Mesenchymal stem cell (in vitro differentiated cells and primary cell): ENCODE measurements around the gene FAM174C.

ENCODE experiments used
- DNase-seq: peaks from one replicate; pipeline ENCODE4 v3.0.0-alpha.2; 2013
- H2AFZ ChIP-seq: one replicate; pipeline ENCODE4 v1.6.1; 2013; ENCODE audit warnings: low read depth, mild to moderate bottlenecking, control low read depth, inconsistent platforms, low read length, moderate library complexity
- H2AK5ac ChIP-seq: 2 replicates; pipeline ENCODE4 v1.6.1; 2013; ENCODE audit warnings: low read length, moderate library complexity, mild to moderate bottlenecking, inconsistent platforms; ENCODE audit not compliant: severe bottlenecking
- H2BK120ac ChIP-seq: one replicate; pipeline ENCODE4 v1.6.1; 2013; ENCODE audit warnings: low read depth, mild to moderate bottlenecking, inconsistent platforms, low read length, moderate library complexity
- H2BK12ac ChIP-seq, 2 experiments: one replicate each; pipeline ENCODE4 v1.6.1; 2013; ENCODE audit warnings: inconsistent platforms in 2 of 2, low read length in 2 of 2, mild to moderate bottlenecking in 2 of 2, moderate library complexity in 2 of 2, control low read depth in 1 of 2
- H2BK15ac ChIP-seq: one replicate; pipeline ENCODE4 v1.6.1; 2013; ENCODE audit warnings: mild to moderate bottlenecking, low read depth, inconsistent platforms; ENCODE audit not compliant: poor library complexity, severe bottlenecking
- H2BK5ac ChIP-seq: 2 replicates; pipeline ENCODE4 v1.6.1; 2013; ENCODE audit warnings: low read depth, mild to moderate bottlenecking, low read length, control low read depth, inconsistent platforms; ENCODE audit not compliant: poor library complexity, severe bottlenecking
- H3K14ac ChIP-seq, 2 experiments: one replicate each; pipeline ENCODE4 v1.6.1; 2013; ENCODE audit warnings: inconsistent platforms in 2 of 2, low read length in 2 of 2, control low read depth in 1 of 2, mild to moderate bottlenecking in 1 of 2, moderate library complexity in 1 of 2
- H3K18ac ChIP-seq, 2 experiments: one replicate each; pipeline ENCODE4 v1.6.1; 2013; ENCODE audit warnings: inconsistent platforms in 2 of 2, low read length in 2 of 2, control low read depth in 1 of 2, low read depth in 1 of 2, mild to moderate bottlenecking in 1 of 2
- H3K23ac ChIP-seq, 2 experiments: one replicate each; pipeline ENCODE4 v1.6.1; 2013; ENCODE audit warnings: inconsistent platforms in 2 of 2, low read length in 2 of 2, mild to moderate bottlenecking in 2 of 2, moderate library complexity in 2 of 2, control low read depth in 1 of 2
- H3K27ac ChIP-seq: 2 replicates; pipeline ENCODE4 v1.5.1; 2013; ENCODE audit warnings: mild to moderate bottlenecking, moderate library complexity, low read length, control low read depth, inconsistent platforms; ENCODE audit not compliant: poor library complexity, severe bottlenecking
- H3K27me3 ChIP-seq, 2 experiments: 2 replicates each; pipeline versions ENCODE4 v1.6.1 to v1.7.0; 2013; ENCODE audit warnings: low read length in 2 of 2, mild to moderate bottlenecking in 2 of 2, moderate library complexity in 2 of 2, control low read depth in 1 of 2, inconsistent platforms in 1 of 2; ENCODE audit not compliant: control insufficient read depth in 1 of 2, insufficient read depth in 1 of 2
- H3K36me3 ChIP-seq, 2 experiments: 2 replicates each; pipeline versions ENCODE4 v1.6.1 to v1.7.0; 2013; ENCODE audit warnings: low read length in 2 of 2, control low read depth in 1 of 2, inconsistent platforms in 1 of 2, low read depth in 1 of 2, mild to moderate bottlenecking in 1 of 2; ENCODE audit not compliant: insufficient read depth in 2 of 2, control insufficient read depth in 1 of 2
- H3K4ac ChIP-seq, 2 experiments: one replicate each; pipeline ENCODE4 v1.6.1; 2013; ENCODE audit warnings: inconsistent platforms in 2 of 2, low read length in 2 of 2, mild to moderate bottlenecking in 2 of 2, moderate library complexity in 2 of 2, control low read depth in 1 of 2, low read depth in 1 of 2
- H3K4me1 ChIP-seq: 2 replicates; pipeline ENCODE4 v1.6.1; 2013; ENCODE audit warnings: low read depth, low read length, control low read depth; ENCODE audit not compliant: control insufficient read depth, insufficient read depth
- H3K4me2 ChIP-seq: 2 replicates; pipeline ENCODE4 v1.6.1; 2013; ENCODE audit warnings: low read length, mild to moderate bottlenecking, inconsistent platforms; ENCODE audit not compliant: poor library complexity, severe bottlenecking
- H3K4me3 ChIP-seq, 2 experiments: 2 replicates each; pipeline versions ENCODE4 v1.5.1 to v1.7.0; 2013; ENCODE audit warnings: low read length in 2 of 2, mild to moderate bottlenecking in 2 of 2, control low read depth in 1 of 2, low read depth in 1 of 2; ENCODE audit not compliant: insufficient read depth in 1 of 2
- H3K79me1 ChIP-seq: replicated peaks from 2 replicates; pipeline ENCODE4 v1.6.1; 2013; ENCODE audit warnings: mild to moderate bottlenecking, control low read depth, low read length, inconsistent platforms; ENCODE audit not compliant: poor library complexity, severe bottlenecking
- H3K9ac ChIP-seq: 2 replicates; pipeline ENCODE4 v1.7.0; 2013; ENCODE audit warnings: mild to moderate bottlenecking, low read length, moderate library complexity
- H3K9me3 ChIP-seq: 2 replicates; pipeline ENCODE4 v1.7.0; 2013; ENCODE audit warnings: mild to moderate bottlenecking, low read length; ENCODE audit not compliant: control insufficient read depth
- H4K8ac ChIP-seq: one replicate; pipeline ENCODE4 v1.6.1; 2013; ENCODE audit warnings: inconsistent platforms, mild to moderate bottlenecking, low read length, moderate library complexity
- H4K91ac ChIP-seq: one replicate; pipeline ENCODE4 v1.6.1; 2013; ENCODE audit warnings: mild to moderate bottlenecking, low read length, inconsistent platforms
- WGBS: methylation state at CpG from one replicate; pipeline ENCODE4 v1.1.7; 2013; ENCODE audit warnings: mixed read lengths; 5-methylcytosine and 5-hydroxymethylcytosine counted together

Gene FAM174C

DNA sequence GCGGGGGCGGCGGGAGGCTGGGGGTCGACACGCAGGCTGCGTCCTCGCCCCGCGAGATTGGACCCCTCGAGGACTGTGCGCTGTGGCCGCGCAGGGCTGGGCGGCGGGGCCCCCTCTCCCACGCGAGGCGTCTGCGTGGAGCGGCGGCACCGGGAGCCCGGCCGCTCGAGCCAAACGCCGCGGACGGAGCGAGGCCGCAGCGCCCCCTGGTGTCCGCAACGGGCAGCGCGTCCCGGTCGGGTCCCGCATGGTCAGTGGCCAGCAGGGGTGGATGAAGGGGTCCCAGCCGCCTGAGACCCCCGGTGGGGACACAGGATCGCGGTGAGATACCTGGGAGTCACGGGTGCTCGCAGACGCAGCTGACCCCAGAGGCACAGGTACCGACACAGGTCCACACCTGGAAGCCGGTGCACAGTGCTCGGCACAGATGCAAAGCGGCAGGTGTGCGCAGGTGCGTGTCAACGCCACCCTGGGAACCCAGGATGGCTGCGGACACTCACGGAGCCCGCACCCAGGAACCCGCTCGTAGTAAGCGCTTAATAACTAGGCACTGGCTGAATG is 8.3 kb upstream of the FAM174C start:
- no peaks in the 10 kb centered on the region for H3K27me3 ChIP-seq
- peak overlapping the region in 1 of 2 experiments; percentile 85 for H3K23ac ChIP-seq
- H2AFZ ChIP-seq: no peak overlapping the region
- H3K4me2 ChIP-seq: peak overlapping the region; percentile 91
- peaks cover 8% of the 10 kb centered on the region for H3K79me1 ChIP-seq
- no peak overlapping the region for H2BK120ac ChIP-seq
- H3K4me3 ChIP-seq: peak overlapping the region; percentile 62 to 86
- no peak for DNase-seq
- H3K36me3 ChIP-seq: peaks cover 13 to 25% of the 10 kb centered on the region in 2 experiments
- peak overlapping the region in 1 of 2 experiments; percentile 97 for H3K18ac ChIP-seq
- peak overlapping the region in 1 of 2 experiments; percentile 76 for H3K4ac ChIP-seq
- 3% methylated on average over 55 of the region's 59 CpGs for WGBS
- H3K27ac ChIP-seq: no peak overlapping the region
- H2BK15ac ChIP-seq: peak overlapping the region; percentile 67
- H2BK12ac ChIP-seq: peak overlapping the region in 1 of 2 experiments; percentile 99
- peak overlapping the region; percentile 86 for H4K91ac ChIP-seq
- H3K14ac ChIP-seq: peak overlapping the region in 1 of 2 experiments; percentile 66
- no peaks in the 10 kb centered on the region for H3K9me3 ChIP-seq
- H2AK5ac ChIP-seq: no peak overlapping the region
- peaks cover 72% of the 10 kb centered on the region for H3K4me1 ChIP-seq
- peak overlapping the region; percentile 4 for H4K8ac ChIP-seq
- no peak overlapping the region for H2BK5ac ChIP-seq
- peak overlapping the region; percentile 86 for H3K9ac ChIP-seq

- peak overlapping the region; percentile 40 to 87 for H2BK12ac ChIP-seq
- no peak overlapping the region for H2AK5ac ChIP-seq
- peak overlapping the region; percentile 91 for H3K4me2 ChIP-seq
- no peak overlapping the region for H3K27ac ChIP-seq
- peak overlapping the region in 1 of 2 experiments; percentile 68 for H3K23ac ChIP-seq
- no peak overlapping the region for H3K14ac ChIP-seq
- no peak overlapping the region for H4K91ac ChIP-seq
- peaks cover 20 to 31% of the 10 kb centered on the region in 2 experiments for H3K36me3 ChIP-seq
- peak overlapping the region; percentile 86 for H3K9ac ChIP-seq
- peak overlapping the region; percentile 9 to 70 for H3K18ac ChIP-seq
- peak; percentile 75 for DNase-seq
- H2AFZ ChIP-seq: no peak overlapping the region
- H2BK15ac ChIP-seq: peak overlapping the region; percentile 88
- peak overlapping the region; percentile 4 for H2BK5ac ChIP-seq
- no peaks in the 10 kb centered on the region for H3K27me3 ChIP-seq
- H2BK120ac ChIP-seq: peak overlapping the region; percentile 83
- 42% methylated on average over 30 of the region's 35 CpGs for WGBS
- peaks cover 8% of the 10 kb centered on the region for H3K79me1 ChIP-seq
- H3K4me3 ChIP-seq: peak overlapping the region in 1 of 2 experiments; percentile 86
- peak overlapping the region; percentile 9 to 85 for H3K4ac ChIP-seq
- no peak overlapping the region for H4K8ac ChIP-seq
- H3K4me1 ChIP-seq: peaks cover 68% of the 10 kb centered on the region
- H3K9me3 ChIP-seq: no peaks in the 10 kb centered on the region
Measured at GRCh38 chr19:1267477-1268225, 7.7 kb upstream of the FAM174C start.

GRCh38 chr19:1268226-1269064 is 6.9 kb upstream of the FAM174C start:
- Histone ChIP-seq H2BK15ac (peak overlapping the region; percentile 88), H4K8ac (no peak overlapping the region), H2BK120ac (peak overlapping the region; percentile 83), H3K18ac (peak overlapping the region in 1 of 2 experiments; percentile 78), H3K4me1 (peaks cover 67% of the 10 kb centered on the region), H2AK5ac (peak overlapping the region; percentile 64), H3K14ac (no peak overlapping the region), H3K9me3 (no peaks in the 10 kb centered on the region), H3K27me3 (no peaks in the 10 kb centered on the region), H4K91ac (no peak overlapping the region), H2AFZ (no peak overlapping the region), H2BK5ac (no peak overlapping the region), H3K27ac (peak overlapping the region; percentile 56), H3K4me2 (no peak overlapping the region), H2BK12ac (peak overlapping the region in 1 of 2 experiments; percentile 87), H3K23ac (peak overlapping the region in 1 of 2 experiments; percentile 67), H3K9ac (peak overlapping the region; percentile 86), H3K79me1 (peaks cover 8% of the 10 kb centered on the region), H3K4me3 (peak overlapping the region; percentile 16 to 86), H3K4ac (peak overlapping the region; percentile 9 to 85), H3K36me3 (peaks cover 28 to 39% of the 10 kb centered on the region in 2 experiments)
- 64% methylated on average over 40 of the region's 40 CpGs for WGBS
- DNase-seq: no peak
